Measurements from ENCODE around the gene VGLL2. TPM values are rescaled to one million over a fixed set of nuclear protein-coding genes. Genes with fewer than 3 reads are reported as not detected.

VGLL2 gene
- total and polyA plus RNA-seq, 10 donors = not detected

DNA sequence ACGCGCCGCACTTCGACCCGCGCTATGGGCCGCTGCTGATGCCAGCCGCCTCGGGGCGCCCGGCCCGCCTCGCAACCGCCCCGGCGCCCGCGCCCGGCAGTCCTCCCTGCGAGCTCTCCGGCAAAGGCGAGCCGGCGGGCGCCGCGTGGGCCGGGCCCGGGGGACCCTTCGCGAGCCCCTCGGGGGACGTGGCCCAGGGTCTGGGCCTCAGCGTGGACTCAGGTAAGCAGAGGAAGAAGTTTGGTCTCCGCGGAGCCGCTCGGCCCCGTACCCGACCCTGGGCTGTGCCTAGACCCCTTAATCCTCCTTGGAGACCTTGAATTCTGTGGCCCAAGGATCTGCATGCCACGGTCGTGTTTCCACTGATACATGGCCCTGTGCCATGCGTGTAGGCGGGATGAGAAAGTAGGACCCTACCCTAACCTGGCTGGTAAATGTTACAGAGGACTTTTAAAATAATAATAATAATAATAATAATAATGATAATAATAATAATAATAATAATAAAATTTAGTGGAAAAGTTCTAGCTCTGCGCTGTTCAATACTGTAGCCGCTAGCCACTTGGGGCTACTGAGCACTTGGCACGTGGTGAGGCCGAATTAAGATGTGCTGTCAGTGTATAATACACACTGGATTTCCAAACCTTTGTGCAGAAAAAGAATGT is 5.6 kb downstream of the VGLL2 start:
- Histone ChIP-seq H3K9me3 (no peaks in the 10 kb centered on the region), H3K27me3 (replicated peaks in 1 of 7) (peaks cover 9 to 99% (median 76%) of the 10 kb centered on the region in 7 donors), H3K4me1 (peaks cover 0 to 23% (median 12%) of the 10 kb centered on the region in 6 donors), H3K4me3 (peak overlapping the region in 5 of 8 donors; percentile 12 to 57 (median 17)), H3K27ac (no peak overlapping the region), H3K36me3 (no peaks in the 10 kb centered on the region)
- intact Hi-C loops (cut with DNase I; ENCODE audit: low total_unique reads) = no loop called here
- WGBS, 5 donors = 4 to 5% (median 5%) methylated on average over 27 to 48 of the region's 48 CpGs
- no peak for TF ChIP-seq POLR2A (IDR thresholded peaks at IDR 0.05)
- no peak for TF ChIP-seq POLR2AphosphoS5 (IDR thresholded peaks at IDR 0.05)
- TF ChIP-seq CTCF (IDR thresholded peaks at IDR 0.05 in 8 of 11, conservative IDR thresholded peaks at IDR 0.05 in 3 of 11) = no peak
- DNase-seq = no peak

DNA sequence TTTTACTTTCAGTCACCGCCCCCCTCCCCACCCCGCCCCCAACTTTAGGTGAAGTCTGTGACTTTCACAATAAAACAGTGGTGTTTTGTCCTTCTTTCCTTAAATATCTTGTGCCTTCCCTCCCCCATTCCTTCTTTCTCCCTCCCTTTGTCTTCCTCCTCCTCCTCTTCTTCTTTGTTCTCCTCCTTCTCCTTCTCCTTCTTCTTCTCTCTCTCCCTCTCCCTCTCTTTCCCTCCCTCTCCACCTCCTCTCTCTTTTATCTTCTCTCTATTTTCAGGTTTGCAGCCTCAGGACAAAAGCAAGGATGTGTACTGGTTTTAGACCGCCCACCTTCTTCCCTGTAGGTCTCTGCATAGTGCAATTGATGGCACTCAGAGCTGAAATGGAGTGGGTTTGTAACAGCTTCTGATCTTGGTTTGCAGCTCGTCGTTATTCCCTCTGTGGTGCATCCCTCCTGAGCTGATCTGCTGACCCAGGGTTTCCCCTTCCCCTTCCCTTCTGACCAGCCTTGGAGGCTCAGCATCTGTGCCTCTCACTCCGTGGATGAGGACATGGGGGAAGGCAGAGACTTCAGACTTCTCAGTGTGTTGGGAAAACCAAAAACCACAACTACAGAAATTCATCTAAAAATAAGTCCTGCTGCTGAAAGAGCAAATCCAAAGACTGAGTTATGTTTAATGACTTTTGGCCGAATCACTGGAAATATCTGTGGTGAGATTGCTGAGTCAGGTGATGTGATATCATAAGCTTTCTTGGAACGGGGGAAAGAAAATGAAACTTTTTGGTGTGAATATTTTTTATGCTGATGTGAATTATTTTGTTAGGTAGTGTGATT is 6.9 kb downstream of the VGLL2 start:
- no peaks in the 10 kb centered on the region for H3K36me3 ChIP-seq
- no peak overlapping the region for H3K4me3 ChIP-seq
- WGBS, 5 donors = 8 to 13% (median 11%) methylated on average over 8 of the region's 8 CpGs
- peaks cover 4 to 99% (median 63%) of the 10 kb centered on the region in 7 donors for H3K27me3 ChIP-seq (replicated peaks in 1 of 7)
- peaks cover 0 to 17% (median 10%) of the 10 kb centered on the region in 6 donors for H3K4me1 ChIP-seq
- DNase-seq = no peak
- TF ChIP-seq POLR2AphosphoS5 (IDR thresholded peaks at IDR 0.05) (no peak), CTCF (IDR thresholded peaks at IDR 0.05 in 8 of 11, conservative IDR thresholded peaks at IDR 0.05 in 3 of 11) (no peak), POLR2A (IDR thresholded peaks at IDR 0.05) (no peak)
- H3K9me3 ChIP-seq = no peaks in the 10 kb centered on the region
- intact Hi-C loops (cut with DNase I; ENCODE audit: low total_unique reads) = no loop called here
- H3K27ac ChIP-seq = no peak overlapping the region

DNA sequence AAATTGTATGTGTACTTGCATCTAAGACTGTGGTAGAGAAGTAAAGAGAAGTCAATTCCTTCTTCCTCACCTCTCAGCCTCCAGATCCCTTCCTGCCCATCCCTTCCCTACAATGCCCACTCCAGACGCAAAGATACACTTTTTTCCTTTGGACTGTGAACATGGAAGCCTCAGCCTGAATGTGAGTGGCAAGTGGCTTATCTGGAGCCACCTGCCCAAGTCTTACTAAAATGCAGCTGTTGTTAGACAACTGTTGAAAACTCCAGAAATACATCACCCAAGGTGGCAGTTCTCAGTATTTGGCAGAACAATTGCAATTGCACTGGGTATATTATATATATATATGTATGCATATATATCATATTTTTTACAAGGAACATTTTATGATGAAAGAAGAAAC is 7.5 kb downstream of the VGLL2 start:
- peaks cover 1 to 97% (median 56%) of the 10 kb centered on the region in 7 donors for H3K27me3 ChIP-seq (replicated peaks in 1 of 7)
- no peak overlapping the region for H3K27ac ChIP-seq
- TF ChIP-seq POLR2AphosphoS5 (IDR thresholded peaks at IDR 0.05) (no peak), CTCF (IDR thresholded peaks at IDR 0.05 in 8 of 11, conservative IDR thresholded peaks at IDR 0.05 in 3 of 11) (no peak), POLR2A (IDR thresholded peaks at IDR 0.05) (no peak)
- no peak overlapping the region for H3K4me3 ChIP-seq
- WGBS, 5 donors = 15 to 33% (median 29%) methylated on average over 1 of the region's 1 CpG
- DNase-seq = no peak
- H3K4me1 ChIP-seq = peaks cover 0 to 17% (median 10%) of the 10 kb centered on the region in 6 donors
- H3K9me3 ChIP-seq = no peaks in the 10 kb centered on the region
- intact Hi-C loops (cut with DNase I; ENCODE audit: low total_unique reads) = no loop called here
- no peaks in the 10 kb centered on the region for H3K36me3 ChIP-seq

GRCh38 chr6:117275205-117275604 is 9.8 kb downstream of the VGLL2 start:
- TF ChIP-seq POLR2AphosphoS5 (IDR thresholded peaks at IDR 0.05) (no peak), POLR2A (IDR thresholded peaks at IDR 0.05) (no peak), CTCF (IDR thresholded peaks at IDR 0.05 in 8 of 11, conservative IDR thresholded peaks at IDR 0.05 in 3 of 11) (no peak)
- intact Hi-C loops (cut with DNase I; ENCODE audit: low total_unique reads) = no loop called here
- H3K4me3 ChIP-seq = no peak overlapping the region
- H3K27me3 ChIP-seq (replicated peaks in 1 of 7) = peaks cover 0 to 80% (median 33%) of the 10 kb centered on the region in 7 donors
- WGBS, 5 donors = 83 to 93% (median 90%) methylated on average over 9 of the region's 9 CpGs
- peaks cover 0 to 11% (median 5%) of the 10 kb centered on the region in 6 donors for H3K4me1 ChIP-seq
- no peaks in the 10 kb centered on the region for H3K36me3 ChIP-seq
- no peak overlapping the region for H3K27ac ChIP-seq
- DNase-seq = no peak
- no peaks in the 10 kb centered on the region for H3K9me3 ChIP-seq
